Panc1 (cell line): ENCODE data around the gene DNASE1L3.
A peak's percentile ranks its signal among the peaks of the same experiment; 100 is the strongest.

Experiments used
- CTCF ChIP-seq: fragments of 450-650 bp; IDR thresholded peaks from 2 replicates; pipeline ENCODE4 v1.5.1; 2017; ENCODE audit warnings: mild to moderate bottlenecking
- POLR2AphosphoS5 ChIP-seq: IDR thresholded peaks from 2 replicates; pipeline ENCODE4 v1.6.1; 2012; ENCODE audit warnings: mild to moderate bottlenecking, low read depth, low read length, moderate library complexity
- REST ChIP-seq, 2 experiments: IDR thresholded peaks; 2 replicates each; pipeline ENCODE4 v1.6.1; 2011 to 2012; ENCODE audit warnings: low read depth in 2 of 2, control low read depth in 1 of 2, low read length in 1 of 2, mild to moderate bottlenecking in 1 of 2, moderate library complexity in 1 of 2; ENCODE audit not compliant: insufficient read depth in 1 of 2
- TCF7L2 ChIP-seq: IDR thresholded peaks from 2 replicates; pipeline ENCODE4 v1.6.1; 2011; ENCODE audit warnings: mild to moderate bottlenecking, low read depth, low read length, inconsistent platforms

GRCh38 chr3:58167431-58168351 is 43.1 kb downstream of the DNASE1L3 start:
- peak; percentile 92 for TF ChIP-seq CTCF
- TF ChIP-seq POLR2AphosphoS5: no peak
- TF ChIP-seq TCF7L2: no peak
- no peak for TF ChIP-seq REST (IDR thresholded peaks at IDR 0.05; ENCODE audit: insufficient read depth in 1 of 2, low read depth in 2 of 2, low read length in 1 of 2)
